ENCODE results near the gene BBX.
"Not testable (repeated sequence)": the region's sequence is repeated elsewhere in the genome, so short reads cannot be mapped to it uniquely, and the experiment has no call there.

BBX gene

GRCh38 chr3:107833722-107834416 lies 311.1 kb downstream of the BBX start:
- H3K27ac ChIP-seq: no peak overlapping the region
- H3K4me1 ChIP-seq: no peaks in the 10 kb centered on the region
- H3K4me3 ChIP-seq: no peak overlapping the region
- H3K27me3 ChIP-seq: no peaks in the 10 kb centered on the region
- no peak for TF ChIP-seq CTCF (IDR thresholded peaks at IDR 0.05)
- no peaks in the 10 kb centered on the region for H3K9me3 ChIP-seq
- DNase-seq: no peak
- H3K36me3 ChIP-seq: no peaks in the 10 kb centered on the region
- intact Hi-C loops (cut with DNase I; ENCODE audit: low total_unique reads): no loop called here

GRCh38 chr3:107835001-107835400 lies 312.2 kb downstream of the BBX start:
- H3K9me3 ChIP-seq; H3K36me3 ChIP-seq; H3K4me1 ChIP-seq; H3K4me3 ChIP-seq; intact Hi-C loops (cut with DNase I; ENCODE audit: low total_unique reads); H3K27ac ChIP-seq; DNase-seq; H3K27me3 ChIP-seq: not testable (repeated sequence)

GRCh38 chr3:107837895-107838612 lies 315.3 kb downstream of the BBX start:
- H3K27me3 ChIP-seq: no peaks in the 10 kb centered on the region
- H3K9me3 ChIP-seq: no peaks in the 10 kb centered on the region
- no peak overlapping the region for H3K4me3 ChIP-seq
- DNase-seq: no peak
- intact Hi-C loops (cut with DNase I; ENCODE audit: low total_unique reads): no loop called here
- peaks cover 0 to 5% (median 1%) of the 10 kb centered on the region in 4 donors for H3K4me1 ChIP-seq
- no peaks in the 10 kb centered on the region for H3K36me3 ChIP-seq
- no peak for TF ChIP-seq CTCF (IDR thresholded peaks at IDR 0.05)
- no peak overlapping the region for H3K27ac ChIP-seq

GRCh38 chr3:107841831-107842230 lies 319.1 kb downstream of the BBX start:
- DNase-seq: no peak
- Histone ChIP-seq H3K27me3 (no peaks in the 10 kb centered on the region), H3K4me1 (peaks cover 0 to 11% (median 1%) of the 10 kb centered on the region in 4 donors), H3K36me3 (no peaks in the 10 kb centered on the region), H3K27ac (no peak overlapping the region), H3K9me3 (no peaks in the 10 kb centered on the region), H3K4me3 (no peak overlapping the region)
- no peak for TF ChIP-seq CTCF (IDR thresholded peaks at IDR 0.05)
- intact Hi-C loops (cut with DNase I; ENCODE audit: low total_unique reads): loop anchor here (10.0 kb wide), 2 partner anchors 87 to 267 kb away; no protein-coding TSS in a partner anchor

- Histone ChIP-seq H3K9me3 (no peaks in the 10 kb centered on the region), H3K4me3 (no peak overlapping the region), H3K36me3 (no peaks in the 10 kb centered on the region), H3K27ac (no peak overlapping the region), H3K27me3 (no peaks in the 10 kb centered on the region), H3K4me1 (peaks cover 0 to 11% (median 1%) of the 10 kb centered on the region in 4 donors)
- no peak for TF ChIP-seq CTCF (IDR thresholded peaks at IDR 0.05)
- no peak for DNase-seq
- intact Hi-C loops (cut with DNase I; ENCODE audit: low total_unique reads): loop anchor here (10.0 kb wide), 2 partner anchors 88 to 268 kb away; no protein-coding TSS in a partner anchor
Measured at GRCh38 chr3:107842940-107843339, 320.2 kb downstream of the BBX start.

Measured in tibial artery (tissue), 4 donors.